Stimulated activated CD8-positive, alpha-beta memory T cell treated with anti-CD3 and anti-CD28 coated beads, Interleukin-15, amount 100 ng/mL, for 48 hours (primary cell): ENCODE measurements around the gene ZNF469.

Experiments used
- DNase-seq, 2 donors: peaks; one replicate each; pipeline ENCODE4 v3.0.0-alpha.2; 2020; ENCODE audit warnings: low read depth in 2 of 2

Gene ZNF469

GRCh38 chr16:88378401-88378800 is 4.4 kb upstream of the ZNF469 start:
- DNase-seq = no peak

GRCh38 chr16:88378836-88379693 is 3.7 kb upstream of the ZNF469 start:
- no peak for DNase-seq

GRCh38 chr16:88379694-88380040 is 3.1 kb upstream of the ZNF469 start:
- DNase-seq = no peak

GRCh38 chr16:88380099-88380498 is 2.7 kb upstream of the ZNF469 start:
- no peak for DNase-seq

GRCh38 chr16:88380619-88381018 is 2.1 kb upstream of the ZNF469 start:
- no peak for DNase-seq

GRCh38 chr16:88381820-88382451 is 823 bp upstream of the ZNF469 start:
- no peak for DNase-seq

- DNase-seq = no peak
These were observed 852 bp downstream of the ZNF469 start for GRCh38 chr16:88383401-88384221.

GRCh38 chr16:88384222-88385111 is 1.7 kb downstream of the ZNF469 start:
- DNase-seq = no peak

GRCh38 chr16:88385112-88385594 is 2.4 kb downstream of the ZNF469 start:
- DNase-seq = no peak

GRCh38 chr16:88385831-88386815 is 3.4 kb downstream of the ZNF469 start:
- no peak for DNase-seq

- no peak for DNase-seq
These were observed 4.5 kb downstream of the ZNF469 start for GRCh38 chr16:88387180-88387765.

GRCh38 chr16:88387941-88388627 is 5.3 kb downstream of the ZNF469 start:
- DNase-seq = no peak

GRCh38 chr16:88389191-88389590 is 6.4 kb downstream of the ZNF469 start:
- DNase-seq = no peak

GRCh38 chr16:88389621-88390160 is 6.9 kb downstream of the ZNF469 start:
- no peak for DNase-seq

- no peak for DNase-seq
These were observed 7.5 kb downstream of the ZNF469 start for GRCh38 chr16:88390265-88390664.

- DNase-seq = no peak
These were observed 8.0 kb downstream of the ZNF469 start for GRCh38 chr16:88390735-88391134.

GRCh38 chr16:88391144-88391850 is 8.5 kb downstream of the ZNF469 start:
- DNase-seq = no peak

GRCh38 chr16:88392111-88392510 is 9.4 kb downstream of the ZNF469 start:
- DNase-seq = no peak
